Hematopoietic multipotent progenitor cell treated with erythropoietin and hydrocortisone succinate and interleukin-3 and kit ligand, for 8 days (in vitro differentiated cells): ENCODE results near the gene TSPAN18.

Experiments
- DNase-seq: peaks from one replicate; pipeline ENCODE4 v3.0.0-alpha.2; 2015

TSPAN18 gene

DNA sequence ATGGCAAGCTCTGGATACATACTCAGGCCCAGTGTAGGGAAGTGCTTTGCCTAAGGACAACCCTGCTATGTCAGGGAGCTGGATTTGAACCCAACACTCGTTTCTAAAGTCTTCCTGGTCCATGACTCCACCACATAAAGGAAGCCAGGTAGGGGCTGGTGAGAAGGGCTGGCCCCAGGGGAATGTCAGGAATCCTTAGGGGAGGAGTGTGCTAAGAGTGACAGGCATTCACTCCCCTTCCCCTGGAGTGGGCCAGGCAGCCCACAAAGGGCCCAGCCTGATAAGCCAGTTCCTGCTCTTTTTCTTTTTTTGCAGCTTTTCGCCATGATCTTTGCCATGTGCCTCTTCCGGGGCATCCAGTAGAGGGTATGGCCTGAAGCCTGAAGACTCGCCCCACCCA lies 202.1 kb downstream of the TSPAN18 start:
- no peak for DNase-seq

DNA sequence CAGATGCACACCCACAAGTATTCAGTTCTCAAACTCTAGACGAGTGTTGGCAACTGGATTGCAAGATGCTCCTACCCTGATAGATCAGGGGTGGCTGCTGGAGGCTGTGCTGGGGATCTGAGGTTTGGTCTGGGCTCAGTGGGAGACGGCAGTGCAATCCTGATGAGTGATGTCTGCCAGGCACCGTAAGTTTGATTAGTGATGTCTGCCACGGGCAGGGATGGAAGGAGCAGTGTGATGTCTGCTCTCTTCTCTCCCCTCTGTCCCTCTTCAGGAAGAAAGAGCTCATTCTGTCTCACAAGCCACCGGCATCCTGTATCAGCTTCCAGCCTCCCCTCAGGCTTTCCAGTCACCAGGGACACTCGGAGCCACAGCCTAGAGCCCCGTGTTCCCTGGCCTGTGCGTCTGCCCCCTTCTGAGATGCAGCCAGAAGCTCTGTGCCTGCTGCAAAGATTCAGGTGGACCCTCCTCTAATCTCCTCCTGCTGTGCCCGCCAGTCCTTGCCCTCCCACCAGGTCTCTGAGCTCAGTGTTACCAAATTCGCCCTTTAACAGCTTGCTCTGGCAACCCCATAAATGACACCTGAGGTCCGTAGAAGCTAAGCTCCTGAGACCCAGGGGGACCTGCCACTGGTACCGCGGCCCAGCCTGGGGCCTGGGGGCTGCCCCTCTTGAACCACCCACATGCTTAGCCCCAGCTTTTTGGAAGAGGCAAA lies 204.0 kb downstream of the TSPAN18 start:
- DNase-seq: no peak

DNA sequence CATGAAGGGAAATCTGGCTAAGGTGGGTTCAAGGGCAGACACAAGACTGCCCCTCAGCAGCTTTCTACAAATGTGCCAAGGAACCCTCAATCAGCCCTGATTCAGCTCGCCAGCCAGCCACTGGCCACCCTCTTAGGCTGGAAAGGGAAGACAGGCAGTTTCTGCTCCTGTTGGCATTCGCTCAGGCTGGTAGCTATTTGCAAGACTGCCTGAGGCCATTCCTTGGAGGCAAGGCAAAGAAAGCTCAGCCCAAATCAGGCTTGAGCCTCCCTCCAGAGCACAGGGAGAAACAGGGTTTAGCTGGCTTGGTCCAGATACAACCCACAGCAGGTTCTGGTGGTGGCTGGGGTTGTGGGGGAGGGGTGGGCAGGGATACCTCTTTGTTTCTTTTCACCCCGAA lies 204.7 kb downstream of the TSPAN18 start:
- no peak for DNase-seq

DNA sequence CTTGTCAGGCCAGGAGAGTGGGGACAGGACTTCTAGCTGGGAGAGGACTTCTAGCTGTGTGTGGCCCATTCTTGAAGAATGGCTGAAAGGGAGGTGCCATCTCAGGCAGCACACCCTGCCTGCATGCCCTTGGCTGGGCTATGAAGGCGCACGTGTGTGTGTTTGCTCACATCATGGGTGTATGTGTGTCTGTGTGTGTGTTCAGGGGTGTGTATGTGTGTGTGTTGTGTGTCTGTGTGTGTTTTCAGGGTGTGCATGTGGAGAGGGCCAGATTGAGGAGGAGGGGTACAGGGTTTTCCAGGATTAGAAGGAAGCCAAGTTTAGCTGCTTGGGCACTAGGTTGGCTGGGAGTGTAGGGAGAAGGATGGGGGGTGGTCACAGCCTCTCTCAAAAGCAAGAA lies 207.3 kb downstream of the TSPAN18 start:
- DNase-seq: no peak

DNA sequence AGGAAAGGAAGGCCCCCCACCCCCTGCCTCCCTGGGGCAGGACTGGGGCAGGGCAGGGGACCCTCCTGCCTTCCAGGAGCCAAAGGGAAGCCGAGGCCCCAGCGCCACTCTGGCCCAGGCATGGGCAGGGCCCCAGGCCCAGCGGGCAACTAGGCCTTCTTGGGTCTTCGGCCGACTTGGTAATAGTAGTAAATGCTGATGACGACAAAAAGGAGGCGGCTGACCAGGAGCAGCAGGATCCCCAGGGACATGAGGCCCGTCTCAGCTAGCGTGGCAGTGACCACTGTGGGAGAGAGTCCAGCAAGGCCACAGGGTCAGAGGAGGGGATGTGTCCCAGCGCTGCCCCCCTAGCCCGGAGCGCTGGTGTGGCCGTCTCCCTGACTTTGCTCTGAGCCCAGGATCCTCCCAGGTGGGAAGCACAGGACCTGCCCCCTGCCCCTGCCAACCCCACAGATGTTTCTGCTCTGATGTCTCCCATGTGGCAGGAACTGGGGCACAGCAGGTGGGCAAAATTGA lies 208.0 kb downstream of the TSPAN18 start:
- DNase-seq: no peak

DNA sequence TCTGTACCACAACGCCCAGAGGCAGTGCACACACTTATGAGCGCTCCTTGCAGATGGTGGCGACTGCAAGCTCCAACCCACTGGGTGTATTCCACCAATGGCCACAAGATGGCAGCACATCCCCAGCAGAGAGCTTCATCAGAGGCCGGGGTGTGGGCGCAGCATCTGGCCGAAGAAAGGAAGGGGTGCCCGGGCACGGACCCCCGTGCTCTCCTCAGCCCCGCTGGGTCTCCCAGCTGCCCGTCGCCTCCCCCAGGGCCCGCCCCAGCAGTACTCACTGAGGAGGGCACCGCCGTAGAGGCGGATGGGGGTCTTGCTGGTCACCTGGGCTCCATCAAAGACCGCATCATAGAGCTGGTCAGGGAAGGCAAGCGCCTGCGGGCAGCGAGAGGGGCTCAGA lies 209.8 kb downstream of the TSPAN18 start:
- peak; percentile 82 for DNase-seq

DNA sequence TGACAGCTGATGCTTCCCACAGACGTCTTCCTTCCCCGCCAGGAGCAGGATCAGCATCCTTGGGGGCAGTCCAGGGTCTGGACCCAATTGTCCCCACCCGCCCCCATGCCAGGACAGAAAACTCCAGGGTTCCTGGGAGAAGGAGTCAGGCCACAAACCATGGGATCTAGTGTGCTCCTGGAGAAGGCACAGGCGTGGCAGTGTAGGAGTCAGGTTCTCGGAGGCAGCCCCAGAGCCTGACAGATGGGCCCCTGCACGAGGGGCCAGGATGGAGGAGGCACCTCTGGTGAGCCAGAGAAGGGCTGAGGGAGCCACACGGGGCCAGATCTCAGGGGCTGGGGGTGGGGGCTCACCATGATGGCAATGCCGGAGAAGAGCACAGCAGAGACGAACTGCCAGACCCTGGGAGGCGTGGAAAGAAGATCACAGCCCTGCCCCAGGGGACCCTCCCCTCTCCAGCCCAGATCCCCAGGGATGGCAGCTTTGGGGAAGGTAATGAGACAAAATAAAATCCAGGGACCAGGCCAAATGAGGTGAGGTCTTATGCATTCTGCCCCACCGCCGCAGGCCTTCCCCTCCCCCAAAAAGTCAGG lies 210.3 kb downstream of the TSPAN18 start:
- no peak for DNase-seq

DNA sequence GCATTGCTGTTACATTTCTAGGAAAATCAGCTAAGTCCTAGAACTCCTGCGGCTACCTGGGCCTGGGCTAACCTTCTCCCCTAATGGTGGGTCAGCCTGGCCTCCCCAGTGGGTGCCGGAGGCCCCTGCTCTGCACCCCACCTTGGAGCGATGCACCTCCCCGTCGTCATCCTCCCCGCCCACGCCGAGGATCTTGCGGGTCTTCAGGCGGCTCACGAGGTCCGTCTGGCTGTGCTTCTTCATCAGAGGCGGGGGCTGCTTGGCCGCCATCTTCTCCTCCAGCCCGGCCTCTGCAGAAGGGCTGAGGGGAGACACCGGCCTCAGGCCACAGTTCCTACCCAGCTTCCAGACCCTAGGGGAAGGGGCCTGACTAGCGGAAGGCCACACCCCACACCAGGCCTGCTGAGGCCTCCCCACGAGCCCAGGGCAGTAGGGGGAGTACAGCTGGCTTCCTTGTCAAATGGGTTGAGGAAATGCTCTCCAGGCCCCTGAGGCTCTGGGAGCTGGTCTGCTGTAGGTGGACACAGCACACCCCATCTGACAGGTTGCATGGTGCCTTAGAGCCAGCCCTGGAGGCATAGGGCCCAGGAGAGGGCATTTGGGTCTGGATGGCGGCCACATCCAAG lies 211.4 kb downstream of the TSPAN18 start:
- no peak for DNase-seq

DNA sequence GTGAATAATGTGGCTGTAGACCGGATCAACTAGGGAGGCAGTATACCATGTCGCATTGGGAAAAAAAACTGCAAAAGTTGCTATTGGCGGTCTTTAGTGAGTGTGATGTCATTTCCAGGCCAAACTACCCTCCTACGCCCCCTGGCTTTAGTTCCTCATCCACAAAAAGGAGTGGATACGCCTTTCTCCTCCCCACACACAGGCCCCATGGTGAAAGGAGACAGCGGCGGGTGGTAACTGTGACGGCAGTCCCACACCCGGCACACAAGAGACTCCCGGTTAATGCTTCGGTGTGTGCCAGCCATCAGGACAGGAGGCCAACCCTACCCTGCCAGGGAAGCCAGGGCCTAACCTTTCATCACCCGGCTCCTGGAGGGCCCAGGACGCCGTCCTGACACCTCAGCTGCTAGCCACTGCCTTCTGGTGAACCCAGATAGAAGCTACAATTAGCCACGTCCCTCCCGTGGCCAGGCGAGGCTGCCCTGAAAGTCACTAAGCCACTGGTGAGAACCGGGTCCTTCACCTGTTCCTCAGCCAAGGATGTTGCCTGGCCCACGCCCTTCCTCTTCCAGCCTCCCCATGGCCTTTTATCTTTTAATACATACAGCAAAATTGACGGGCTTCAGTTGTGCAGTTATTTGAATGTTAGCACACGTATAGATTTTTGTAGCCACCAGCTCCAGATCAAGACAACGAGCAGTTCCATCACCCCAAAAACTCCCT lies 213.1 kb downstream of the TSPAN18 start:
- peak; percentile 64 for DNase-seq

DNA sequence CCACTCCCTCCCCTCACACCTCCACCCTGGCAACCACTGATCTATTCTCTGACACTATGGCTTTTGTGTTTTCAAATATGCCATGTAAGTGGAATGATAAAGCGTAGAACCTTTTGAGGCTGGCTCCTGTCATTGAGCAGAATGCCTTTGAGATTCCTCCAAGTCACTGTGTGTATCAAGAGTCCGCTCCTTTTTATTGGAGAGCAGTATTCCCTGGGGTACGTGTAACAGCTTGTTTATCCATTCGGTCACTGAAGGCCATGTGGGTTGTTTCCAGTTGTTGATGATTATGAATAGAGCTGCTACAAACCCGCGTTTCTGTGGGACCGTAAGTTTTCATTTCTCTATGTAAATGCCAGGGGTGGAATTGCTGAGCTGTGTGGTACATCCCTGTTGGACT lies 213.6 kb downstream of the TSPAN18 start:
- DNase-seq: no peak

DNA sequence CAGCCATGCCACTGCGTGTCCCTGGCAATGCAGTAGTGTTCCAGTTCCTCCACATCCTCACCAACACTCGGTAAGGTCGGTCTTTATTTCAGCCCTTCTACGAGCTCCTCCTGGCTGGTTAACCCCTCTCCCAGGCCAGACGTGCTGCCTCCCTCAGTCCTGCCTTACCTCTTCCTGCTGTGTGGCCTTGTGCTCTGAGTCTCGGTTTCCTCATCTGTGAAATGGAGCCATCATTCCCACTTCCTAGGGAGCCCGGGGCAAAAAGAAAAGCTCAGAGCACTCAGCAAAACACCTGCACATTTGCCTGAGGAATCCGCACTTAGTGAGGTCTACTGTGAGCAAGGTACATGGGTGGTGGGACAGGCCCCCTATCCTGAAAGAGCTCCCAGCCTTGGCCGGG lies 214.1 kb downstream of the TSPAN18 start:
- no peak for DNase-seq

DNA sequence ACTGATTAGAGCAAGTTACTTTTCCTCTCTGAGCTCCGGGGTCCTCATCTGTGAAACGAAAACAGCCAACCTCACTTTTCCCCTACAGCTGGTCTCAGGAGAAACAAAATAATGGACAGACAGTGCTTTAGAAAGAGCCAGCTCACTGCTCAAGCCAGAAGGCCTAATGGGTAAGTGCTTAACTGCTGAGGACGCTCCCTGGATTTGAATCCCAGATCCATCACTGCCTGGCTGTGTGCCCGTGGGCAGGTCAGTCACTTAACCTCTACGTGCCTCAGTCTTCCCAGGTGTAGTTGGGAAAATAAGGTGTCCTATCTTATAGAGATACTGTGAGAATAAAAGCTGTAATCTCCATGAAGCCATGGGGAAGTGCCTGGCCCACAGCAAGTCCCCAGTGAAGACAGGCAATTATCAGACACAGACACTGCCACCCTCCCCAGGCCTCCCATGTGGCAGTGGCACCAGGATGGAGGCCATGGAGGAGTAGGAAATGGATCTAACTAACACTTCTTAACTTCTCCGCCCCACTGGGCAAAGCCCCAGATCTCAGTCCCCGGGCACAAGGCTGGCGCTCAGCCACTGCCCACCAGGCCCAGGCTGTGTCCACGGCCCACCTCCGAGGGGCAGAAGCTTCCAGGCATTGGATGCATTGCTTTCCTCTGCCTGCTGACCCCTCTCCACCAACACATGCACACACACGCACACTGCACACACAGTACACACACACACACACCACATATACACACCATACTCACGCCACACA lies 214.7 kb downstream of the TSPAN18 start:
- peak; percentile 47 for DNase-seq

DNA sequence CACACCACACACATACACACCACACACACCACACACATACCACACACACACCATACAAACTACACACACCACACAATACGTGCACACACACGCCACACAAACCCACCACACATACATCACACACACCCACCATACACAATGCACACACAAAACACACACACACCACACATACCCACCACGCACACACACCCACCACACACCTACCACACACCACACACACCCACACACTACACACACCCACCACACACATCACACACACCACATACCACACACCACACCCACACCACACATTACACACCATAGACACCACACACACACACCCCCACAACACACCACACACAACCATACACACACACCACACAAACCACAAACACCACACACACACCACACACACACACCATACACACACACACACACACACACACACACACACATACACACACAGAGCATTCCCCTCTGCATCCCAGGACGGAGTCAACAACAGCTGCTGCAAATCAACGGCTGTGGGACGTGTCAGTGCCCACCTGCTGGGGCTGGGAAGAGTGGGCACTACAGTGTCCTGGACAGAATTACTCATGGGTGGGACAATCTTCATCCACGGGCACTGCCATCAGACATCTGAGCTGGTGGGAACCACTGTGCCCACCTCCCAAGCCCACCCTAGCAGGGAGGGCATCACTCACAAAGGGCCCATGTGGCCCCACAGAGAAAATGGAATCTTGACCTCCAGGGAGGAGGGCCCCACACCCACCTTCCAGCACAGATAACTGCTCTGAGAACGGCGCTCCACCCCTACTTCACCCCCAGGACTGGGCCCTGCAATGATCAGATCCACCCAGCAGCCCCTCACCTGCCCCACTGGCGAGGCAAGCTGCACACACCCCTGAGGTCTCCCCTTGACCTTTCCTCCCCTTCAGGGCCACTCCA lies 215.5 kb downstream of the TSPAN18 start:
- no peak for DNase-seq

DNA sequence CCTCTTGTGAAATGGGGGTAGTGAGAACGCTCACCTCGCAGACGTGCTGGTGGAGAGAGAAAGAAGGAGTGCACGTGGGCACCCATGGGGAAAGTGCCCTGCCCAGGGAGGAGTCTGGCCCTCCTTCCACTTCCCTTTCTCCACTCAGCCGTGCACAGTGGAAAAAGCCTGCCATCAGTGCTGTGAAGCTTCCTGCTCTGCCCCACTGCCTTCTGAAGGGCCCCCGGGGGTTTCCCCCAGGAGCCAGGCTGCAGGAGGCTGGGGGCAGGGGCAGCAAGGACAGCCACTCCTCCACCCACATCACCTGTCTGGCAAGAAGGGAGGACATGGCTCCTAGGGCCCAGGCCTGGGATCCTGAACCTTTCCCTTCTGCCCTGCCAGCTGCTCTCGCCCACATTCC lies 216.4 kb downstream of the TSPAN18 start:
- DNase-seq: no peak

DNA sequence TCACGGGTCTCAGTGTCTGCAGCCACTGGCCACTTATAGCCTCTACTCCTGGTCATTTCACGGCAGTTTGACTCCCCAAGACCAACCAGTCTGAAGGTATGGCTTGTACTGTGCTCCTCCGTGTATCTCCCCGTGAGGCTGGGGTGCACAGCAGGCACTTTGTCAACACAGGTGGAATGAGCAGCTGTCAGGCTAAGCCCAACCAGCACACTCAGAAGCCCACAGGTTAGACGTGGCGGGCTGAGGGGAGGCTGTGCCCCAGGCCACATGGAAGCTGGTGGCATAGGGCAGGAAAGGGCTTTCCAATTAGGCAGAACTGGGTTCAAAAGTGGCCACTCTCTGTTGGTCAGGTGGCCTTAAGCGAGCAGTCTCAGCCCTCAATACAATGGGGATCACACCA lies 216.9 kb downstream of the TSPAN18 start:
- DNase-seq: no peak

DNA sequence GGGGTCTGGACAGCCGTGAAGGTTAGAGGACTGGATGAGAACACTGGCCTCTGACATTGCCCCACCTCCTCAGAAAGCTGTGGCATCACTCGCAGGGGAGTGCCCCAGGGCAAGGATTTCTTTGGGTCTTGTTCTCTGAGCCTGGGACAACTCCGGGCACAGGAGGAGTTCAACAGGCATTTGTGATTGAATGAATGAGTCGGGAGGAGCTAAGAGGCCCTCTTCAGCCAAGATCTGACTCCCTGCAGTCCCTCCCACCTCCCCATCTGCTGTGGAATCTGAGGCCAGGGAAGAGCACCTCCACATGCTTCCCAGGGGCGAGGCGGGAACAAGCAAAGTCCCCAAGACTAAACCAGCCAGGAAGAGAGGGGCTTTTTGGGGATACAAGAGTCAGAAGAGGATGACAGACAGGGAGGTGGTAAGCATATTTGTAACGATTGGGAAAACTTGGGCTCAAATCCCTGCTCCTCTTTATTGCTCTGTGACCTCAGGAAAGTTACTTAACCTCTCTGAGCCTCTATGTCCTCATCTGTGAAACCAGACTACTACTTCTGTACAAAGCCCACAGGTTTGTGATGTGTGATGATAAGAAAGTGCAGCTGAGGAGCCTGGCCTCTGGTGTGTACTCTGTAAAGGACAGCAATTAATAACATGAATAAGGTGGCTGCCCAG lies 217.6 kb downstream of the TSPAN18 start:
- DNase-seq: no peak

DNA sequence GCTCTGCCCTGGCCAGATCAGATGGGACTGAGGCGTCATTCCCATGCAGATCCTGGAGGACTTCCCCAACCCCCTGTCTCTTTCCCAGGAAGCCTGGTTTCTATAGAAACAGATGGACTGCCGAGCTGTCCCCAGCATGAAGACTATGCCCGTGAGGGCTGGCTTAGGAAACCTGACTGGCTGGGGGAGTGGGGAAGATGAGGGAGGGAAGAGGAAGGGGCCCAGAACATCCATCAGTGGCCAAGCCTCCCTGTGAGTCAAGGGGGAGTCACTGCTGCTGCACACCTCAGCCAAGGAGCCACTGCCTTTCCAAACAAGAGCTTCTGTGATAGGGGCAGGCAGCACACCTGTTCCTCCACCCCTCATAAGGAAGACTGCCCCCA lies 218.1 kb downstream of the TSPAN18 start:
- DNase-seq: no peak

DNA sequence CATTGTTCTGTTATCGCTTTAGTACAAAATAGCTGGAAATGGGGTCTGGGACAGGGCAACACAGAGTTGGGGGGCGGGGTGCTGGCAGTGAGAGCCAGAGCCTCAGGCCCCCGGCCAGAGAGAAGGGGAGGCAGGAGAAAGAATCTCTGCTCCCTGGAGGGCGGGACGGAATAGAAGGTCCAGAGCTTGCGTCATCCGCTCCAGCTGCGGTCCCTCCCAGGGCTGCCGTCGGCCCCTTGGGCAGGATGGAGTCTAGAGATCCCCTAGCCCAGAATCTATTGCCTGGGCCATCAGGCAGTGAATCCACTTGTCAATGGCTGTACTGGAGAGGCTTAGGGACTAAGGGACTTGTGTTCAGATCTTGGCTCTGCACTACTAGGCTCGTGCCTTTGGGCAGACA lies 218.9 kb downstream of the TSPAN18 start:
- DNase-seq: no peak

DNA sequence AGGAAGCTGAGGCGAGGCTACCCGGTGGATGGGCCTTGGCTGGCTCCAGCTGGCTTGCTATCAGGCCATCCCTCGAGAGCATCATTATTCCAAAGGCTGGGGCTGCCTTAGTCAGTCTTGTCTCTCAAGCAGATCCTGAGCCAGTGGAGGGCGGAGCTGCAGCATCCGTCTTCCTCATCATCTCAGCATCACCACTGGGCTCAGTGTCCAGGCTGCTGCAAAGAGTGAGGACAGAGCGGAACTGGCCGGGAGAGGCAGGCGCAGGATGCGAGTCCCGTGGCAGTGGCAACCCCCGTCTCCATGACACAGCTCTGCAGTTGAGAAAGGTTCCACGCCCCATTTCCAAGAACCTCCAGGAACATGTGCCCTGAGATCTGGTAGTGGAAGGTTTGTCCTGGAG lies 219.5 kb downstream of the TSPAN18 start:
- no peak for DNase-seq

DNA sequence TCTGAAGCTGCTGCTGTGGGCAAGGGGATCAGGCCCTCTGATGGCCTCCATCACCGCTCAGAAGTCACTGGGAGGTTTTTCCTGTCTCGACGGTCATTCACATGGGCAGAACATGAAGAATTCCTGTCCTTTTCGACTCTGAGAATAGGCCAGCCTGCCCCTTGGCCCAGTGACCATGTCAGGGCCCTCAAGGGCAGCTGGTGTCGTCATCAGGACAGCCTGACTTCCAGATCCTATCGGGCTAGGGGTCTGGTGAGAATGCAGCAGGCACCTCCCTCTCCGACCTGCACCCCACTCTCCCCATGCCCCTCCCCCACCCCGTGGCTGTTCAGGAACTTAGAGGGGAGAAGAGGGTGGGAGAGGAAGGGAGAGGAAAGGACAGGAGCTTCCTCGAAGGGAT lies 220.4 kb downstream of the TSPAN18 start:
- no peak for DNase-seq

DNA sequence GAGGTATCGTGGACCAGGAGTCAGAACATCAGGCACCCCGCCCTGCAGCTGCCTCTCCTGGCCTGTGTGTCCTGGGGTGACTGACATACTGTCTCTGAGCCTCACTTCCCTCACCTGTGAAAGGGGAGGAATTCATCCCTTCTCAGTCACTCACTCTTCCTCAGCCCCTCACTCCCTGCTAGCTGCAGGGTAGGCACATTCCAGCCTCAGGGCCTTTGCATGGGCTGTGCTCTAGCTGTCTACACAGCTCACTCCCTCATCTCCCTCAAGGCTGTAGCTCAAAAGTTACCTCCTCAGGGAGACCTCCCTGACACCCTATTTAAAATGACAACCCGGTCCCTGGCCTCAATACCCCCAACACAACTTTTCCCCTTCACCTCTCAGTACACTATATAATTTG lies 221.4 kb downstream of the TSPAN18 start:
- no peak for DNase-seq
